Cardiac fibroblast (primary cell): ENCODE data around the gene RARRES1.
A peak's percentile ranks its signal among the peaks of the same experiment; 100 is the strongest.

ENCODE experiments used
- DNase-seq, 2 donors: peaks; one replicate each; pipeline versions ENCODE4 v3.0.0 to v3.0.0-alpha.2; 2010; ENCODE audit warnings: low read depth in 2 of 2
- H3K4me3 ChIP-seq, 2 donors: replicated peaks in 1 of 2; 1 replicate in 1 of 2; 2 replicates in 1 of 2; pipeline ENCODE4 v1.5.1; 2011; ENCODE audit warnings: low read depth in 2 of 2, low read length in 2 of 2, mild to moderate bottlenecking in 2 of 2, moderate library complexity in 1 of 2
- CTCF ChIP-seq: IDR thresholded peaks from one replicate; pipeline ENCODE4 v1.5.1; 2011; ENCODE audit warnings: low read depth, mild to moderate bottlenecking, low read length, inconsistent platforms

The RARRES1 gene

GRCh38 chr3:158750016-158750415, 17.8 kb upstream of the RARRES1 start:
- no peak for TF ChIP-seq CTCF
- no peak for DNase-seq
- H3K4me3 ChIP-seq, result no peak overlapping the region

GRCh38 chr3:158749526-158749925, 17.3 kb upstream of the RARRES1 start:
- no peak for TF ChIP-seq CTCF
- H3K4me3 ChIP-seq, result no peak overlapping the region
- DNase-seq, result no peak

GRCh38 chr3:158748237-158748828, 16.1 kb upstream of the RARRES1 start:
- peak; percentile 55 to 71 for DNase-seq
- no peak overlapping the region for H3K4me3 ChIP-seq
- TF ChIP-seq CTCF, result no peak

- no peak for TF ChIP-seq CTCF
- no peak for DNase-seq
- no peak overlapping the region for H3K4me3 ChIP-seq
These were observed 15.2 kb upstream of the RARRES1 start for GRCh38 chr3:158747417-158747816.

- DNase-seq, result no peak
- TF ChIP-seq CTCF, result no peak
- no peak overlapping the region for H3K4me3 ChIP-seq
These were observed 13.3 kb upstream of the RARRES1 start for GRCh38 chr3:158745551-158745950.

GRCh38 chr3:158744567-158745288, 12.5 kb upstream of the RARRES1 start:
- no peak for DNase-seq
- TF ChIP-seq CTCF, result no peak
- no peak overlapping the region for H3K4me3 ChIP-seq
